ENCODE measurements around the gene TIPARP.

The TIPARP gene

GRCh38 chr3:156723182-156723619 lies 48.8 kb downstream of the TIPARP start:
- no peaks in the 10 kb centered on the region for H3K9me3 ChIP-seq (ENCODE audit: control insufficient read depth in 5 of 5, low read length in 5 of 5)
- no peak overlapping the region for H3K4me3 ChIP-seq (ENCODE audit: low read depth in 1 of 5, low read length in 5 of 5)
- H3K27ac ChIP-seq (ENCODE audit: low read depth, low read length): peak overlapping the region; percentile 5
- no peaks in the 10 kb centered on the region for H3K36me3 ChIP-seq (ENCODE audit: control insufficient read depth in 5 of 5, insufficient read depth in 5 of 5, low read length in 5 of 5)
- no peak overlapping the region for H3K9ac ChIP-seq (ENCODE audit: low read length in 5 of 5)
- H3K27me3 ChIP-seq (ENCODE audit: control insufficient read depth in 5 of 5, insufficient read depth in 4 of 5, low read length in 5 of 5): no peaks in the 10 kb centered on the region
- H3K4me1 ChIP-seq (ENCODE audit: control insufficient read depth in 5 of 5, insufficient read depth in 5 of 5, low read length in 5 of 5): peaks cover 0 to 13% (median 0%) of the 10 kb centered on the region in 5 donors

GRCh38 chr3:156725682-156726081 lies 51.3 kb downstream of the TIPARP start:
- no peaks in the 10 kb centered on the region for H3K27me3 ChIP-seq (ENCODE audit: control insufficient read depth in 5 of 5, insufficient read depth in 4 of 5, low read length in 5 of 5)
- H3K4me1 ChIP-seq (ENCODE audit: control insufficient read depth in 5 of 5, insufficient read depth in 5 of 5, low read length in 5 of 5): peaks cover 0 to 8% (median 0%) of the 10 kb centered on the region in 5 donors
- H3K9me3 ChIP-seq (ENCODE audit: control insufficient read depth in 5 of 5, low read length in 5 of 5): no peaks in the 10 kb centered on the region
- no peaks in the 10 kb centered on the region for H3K36me3 ChIP-seq (ENCODE audit: control insufficient read depth in 5 of 5, insufficient read depth in 5 of 5, low read length in 5 of 5)
- H3K9ac ChIP-seq (ENCODE audit: low read length in 5 of 5): no peak overlapping the region
- no peak overlapping the region for H3K27ac ChIP-seq (ENCODE audit: low read depth, low read length)
- no peak overlapping the region for H3K4me3 ChIP-seq (ENCODE audit: low read depth in 1 of 5, low read length in 5 of 5)

DNA sequence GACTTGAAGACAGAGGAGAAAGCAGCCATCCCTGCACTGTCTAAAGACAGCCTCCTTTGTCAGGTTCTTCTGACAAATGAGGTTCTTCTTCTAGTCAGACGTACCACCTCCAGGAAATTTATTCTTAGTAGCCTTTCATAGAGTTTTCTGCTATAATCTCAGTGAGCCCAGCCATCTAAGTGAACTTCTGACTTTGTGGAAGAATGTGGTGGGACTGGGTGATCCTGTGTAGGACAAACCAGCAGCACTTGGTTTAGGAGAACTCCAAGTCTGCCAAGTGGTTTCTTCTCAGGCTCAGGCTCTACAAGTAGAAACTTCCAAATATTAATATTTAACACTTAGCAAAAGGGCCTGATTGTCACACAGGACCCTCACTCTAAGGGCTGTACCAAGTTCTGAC lies 52.1 kb downstream of the TIPARP start:
- no peak overlapping the region for H3K9ac ChIP-seq (ENCODE audit: low read length in 5 of 5)
- H3K9me3 ChIP-seq (ENCODE audit: control insufficient read depth in 5 of 5, low read length in 5 of 5): no peaks in the 10 kb centered on the region
- H3K27me3 ChIP-seq (ENCODE audit: control insufficient read depth in 5 of 5, insufficient read depth in 4 of 5, low read length in 5 of 5): no peaks in the 10 kb centered on the region
- H3K4me1 ChIP-seq (ENCODE audit: control insufficient read depth in 5 of 5, insufficient read depth in 5 of 5, low read length in 5 of 5): peaks cover 0 to 8% (median 0%) of the 10 kb centered on the region in 5 donors
- no peak overlapping the region for H3K4me3 ChIP-seq (ENCODE audit: low read depth in 1 of 5, low read length in 5 of 5)
- no peak overlapping the region for H3K27ac ChIP-seq (ENCODE audit: low read depth, low read length)
- H3K36me3 ChIP-seq (ENCODE audit: control insufficient read depth in 5 of 5, insufficient read depth in 5 of 5, low read length in 5 of 5): no peaks in the 10 kb centered on the region

GRCh38 chr3:156727519-156728205 lies 53.3 kb downstream of the TIPARP start:
- Histone ChIP-seq H3K4me1 (ENCODE audit: control insufficient read depth in 5 of 5, insufficient read depth in 5 of 5, low read length in 5 of 5) (peaks cover 0 to 8% (median 0%) of the 10 kb centered on the region in 5 donors), H3K9ac (ENCODE audit: low read length in 5 of 5) (no peak overlapping the region), H3K36me3 (ENCODE audit: control insufficient read depth in 5 of 5, insufficient read depth in 5 of 5, low read length in 5 of 5) (no peaks in the 10 kb centered on the region), H3K27ac (ENCODE audit: low read depth, low read length) (no peak overlapping the region), H3K4me3 (ENCODE audit: low read depth in 1 of 5, low read length in 5 of 5) (no peak overlapping the region), H3K9me3 (ENCODE audit: control insufficient read depth in 5 of 5, low read length in 5 of 5) (no peaks in the 10 kb centered on the region), H3K27me3 (ENCODE audit: control insufficient read depth in 5 of 5, insufficient read depth in 4 of 5, low read length in 5 of 5) (no peaks in the 10 kb centered on the region)

DNA sequence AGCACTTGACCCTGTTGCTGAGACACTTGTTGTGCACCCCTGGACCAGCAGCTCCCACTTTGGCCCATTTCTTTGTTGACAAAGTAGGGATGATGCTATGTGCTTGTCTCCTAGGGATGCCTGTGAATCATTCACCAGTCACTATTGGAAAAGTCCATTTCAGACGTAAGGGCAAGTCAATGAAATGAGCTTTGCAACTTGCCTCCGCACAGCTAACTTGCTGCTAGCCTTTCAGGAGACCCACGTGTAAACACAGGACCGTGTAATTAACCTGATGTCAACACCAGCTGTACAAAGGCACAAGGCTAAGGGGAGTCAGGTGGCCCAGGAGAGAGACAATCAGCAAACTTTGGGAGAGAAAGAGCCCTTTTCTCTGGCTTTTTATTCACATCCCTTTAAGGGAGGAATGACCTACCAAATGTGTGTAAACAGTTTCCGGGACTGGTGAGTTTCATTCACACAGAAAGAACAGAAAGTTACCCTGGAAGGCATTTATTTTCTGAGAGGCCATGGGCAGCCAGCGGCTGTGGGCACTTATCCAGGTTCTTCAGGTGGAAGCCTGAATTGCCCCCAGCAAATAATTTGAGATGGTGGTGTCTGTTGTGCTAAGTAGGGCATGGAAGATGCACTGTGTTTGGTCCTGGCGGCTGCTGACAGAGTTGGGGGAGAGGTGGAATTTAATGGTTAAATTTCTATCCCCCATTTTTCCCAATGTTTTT lies 54.0 kb downstream of the TIPARP start:
- Histone ChIP-seq H3K9me3 (ENCODE audit: control insufficient read depth in 5 of 5, low read length in 5 of 5) (no peaks in the 10 kb centered on the region), H3K27me3 (ENCODE audit: control insufficient read depth in 5 of 5, insufficient read depth in 4 of 5, low read length in 5 of 5) (no peaks in the 10 kb centered on the region), H3K36me3 (ENCODE audit: control insufficient read depth in 5 of 5, insufficient read depth in 5 of 5, low read length in 5 of 5) (no peaks in the 10 kb centered on the region), H3K27ac (ENCODE audit: low read depth, low read length) (no peak overlapping the region), H3K9ac (ENCODE audit: low read length in 5 of 5) (no peak overlapping the region), H3K4me1 (ENCODE audit: control insufficient read depth in 5 of 5, insufficient read depth in 5 of 5, low read length in 5 of 5) (peaks cover 0 to 2% (median 0%) of the 10 kb centered on the region in 5 donors), H3K4me3 (ENCODE audit: low read depth in 1 of 5, low read length in 5 of 5) (no peak overlapping the region)

DNA sequence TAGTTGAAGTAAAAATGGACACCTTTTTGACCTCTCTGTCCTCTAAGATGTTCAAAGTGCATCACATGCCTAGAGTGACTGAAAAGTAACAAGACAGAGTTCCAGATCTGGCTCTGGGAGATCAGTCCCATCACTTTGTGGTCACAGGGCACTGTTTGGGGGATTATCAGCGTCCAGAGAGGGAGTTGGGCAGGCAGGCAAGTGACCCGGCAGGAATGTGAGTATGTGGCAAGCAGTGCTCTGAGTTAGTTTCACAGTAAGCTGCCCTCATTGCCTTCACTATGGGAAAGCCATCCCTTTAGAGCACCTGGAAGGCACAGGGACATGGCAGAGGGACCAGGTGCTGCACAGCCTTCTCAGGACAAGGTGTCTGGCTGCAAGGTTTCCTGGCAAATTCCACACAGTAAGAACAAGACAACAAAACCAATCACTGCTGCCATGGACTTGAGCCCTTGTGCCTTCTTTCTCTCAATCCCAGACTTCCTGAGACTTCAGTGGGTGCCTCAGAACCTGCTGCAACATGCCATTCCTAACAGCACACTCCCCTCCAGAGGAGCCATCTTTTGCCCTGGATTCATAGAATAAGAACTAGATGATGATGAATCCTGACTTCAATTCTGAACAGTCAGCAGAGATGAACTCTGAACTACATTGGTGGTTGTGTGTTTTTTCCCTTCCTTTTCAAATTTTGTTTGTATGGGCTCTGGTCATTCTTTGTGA lies 55.2 kb downstream of the TIPARP start:
- H3K4me3 ChIP-seq (ENCODE audit: low read depth in 1 of 5, low read length in 5 of 5): no peak overlapping the region
- no peak overlapping the region for H3K9ac ChIP-seq (ENCODE audit: low read length in 5 of 5)
- H3K27ac ChIP-seq (ENCODE audit: low read depth, low read length): no peak overlapping the region
- H3K9me3 ChIP-seq (ENCODE audit: control insufficient read depth in 5 of 5, low read length in 5 of 5): no peaks in the 10 kb centered on the region
- no peaks in the 10 kb centered on the region for H3K36me3 ChIP-seq (ENCODE audit: control insufficient read depth in 5 of 5, insufficient read depth in 5 of 5, low read length in 5 of 5)
- no peaks in the 10 kb centered on the region for H3K4me1 ChIP-seq (ENCODE audit: control insufficient read depth in 5 of 5, insufficient read depth in 5 of 5, low read length in 5 of 5)
- H3K27me3 ChIP-seq (ENCODE audit: control insufficient read depth in 5 of 5, insufficient read depth in 4 of 5, low read length in 5 of 5): no peaks in the 10 kb centered on the region

GRCh38 chr3:156731813-156732212 lies 57.4 kb downstream of the TIPARP start:
- no peak overlapping the region for H3K9ac ChIP-seq (ENCODE audit: low read length in 5 of 5)
- no peak overlapping the region for H3K4me3 ChIP-seq (ENCODE audit: low read depth in 1 of 5, low read length in 5 of 5)
- no peaks in the 10 kb centered on the region for H3K36me3 ChIP-seq (ENCODE audit: control insufficient read depth in 5 of 5, insufficient read depth in 5 of 5, low read length in 5 of 5)
- no peaks in the 10 kb centered on the region for H3K27me3 ChIP-seq (ENCODE audit: control insufficient read depth in 5 of 5, insufficient read depth in 4 of 5, low read length in 5 of 5)
- no peaks in the 10 kb centered on the region for H3K4me1 ChIP-seq (ENCODE audit: control insufficient read depth in 5 of 5, insufficient read depth in 5 of 5, low read length in 5 of 5)
- no peak overlapping the region for H3K27ac ChIP-seq (ENCODE audit: low read depth, low read length)
- H3K9me3 ChIP-seq (ENCODE audit: control insufficient read depth in 5 of 5, low read length in 5 of 5): no peaks in the 10 kb centered on the region

GRCh38 chr3:156732261-156732660 lies 57.9 kb downstream of the TIPARP start:
- Histone ChIP-seq H3K36me3 (ENCODE audit: control insufficient read depth in 5 of 5, insufficient read depth in 5 of 5, low read length in 5 of 5) (no peaks in the 10 kb centered on the region), H3K9ac (ENCODE audit: low read length in 5 of 5) (no peak overlapping the region), H3K4me1 (ENCODE audit: control insufficient read depth in 5 of 5, insufficient read depth in 5 of 5, low read length in 5 of 5) (no peaks in the 10 kb centered on the region), H3K9me3 (ENCODE audit: control insufficient read depth in 5 of 5, low read length in 5 of 5) (no peaks in the 10 kb centered on the region), H3K4me3 (ENCODE audit: low read depth in 1 of 5, low read length in 5 of 5) (no peak overlapping the region), H3K27ac (ENCODE audit: low read depth, low read length) (no peak overlapping the region), H3K27me3 (ENCODE audit: control insufficient read depth in 5 of 5, insufficient read depth in 4 of 5, low read length in 5 of 5) (no peaks in the 10 kb centered on the region)

GRCh38 chr3:156732715-156733421 lies 58.5 kb downstream of the TIPARP start:
- H3K27me3 ChIP-seq (ENCODE audit: control insufficient read depth in 5 of 5, insufficient read depth in 4 of 5, low read length in 5 of 5): no peaks in the 10 kb centered on the region
- no peaks in the 10 kb centered on the region for H3K4me1 ChIP-seq (ENCODE audit: control insufficient read depth in 5 of 5, insufficient read depth in 5 of 5, low read length in 5 of 5)
- H3K9ac ChIP-seq (ENCODE audit: low read length in 5 of 5): no peak overlapping the region
- no peak overlapping the region for H3K4me3 ChIP-seq (ENCODE audit: low read depth in 1 of 5, low read length in 5 of 5)
- no peaks in the 10 kb centered on the region for H3K9me3 ChIP-seq (ENCODE audit: control insufficient read depth in 5 of 5, low read length in 5 of 5)
- no peaks in the 10 kb centered on the region for H3K36me3 ChIP-seq (ENCODE audit: control insufficient read depth in 5 of 5, insufficient read depth in 5 of 5, low read length in 5 of 5)
- no peak overlapping the region for H3K27ac ChIP-seq (ENCODE audit: low read depth, low read length)
